K562 (cell line): ENCODE measurements around the gene ABHD17B. TPM values are rescaled to one million over a fixed set of nuclear protein-coding genes. Genes with fewer than 3 reads are reported as not detected.

Experiments used
- ATAC-seq: fragments of 200-7000 bp; cut with Tn5 transposase; 3 replicates; pipeline ENCODE4 v1.9.1; 2020; ENCODE audit warnings: moderate library complexity
- BruUV-seq: library from RNA; stranded (reverse); fragments of 400-500 nt; replicated peaks from 2 replicates; lab custom pipeline; 2021; lab: Mats Ljungman, UMichigan
- CTCF ChIA-PET: fragments of 300-600 bp; formaldehyde crosslinking; extraction: SDS; loops from one replicate; lab custom pipeline; 2021; ENCODE audit warnings: low intra/inter-chr PET ratio; lab: Yijun Ruan, JAX
- POLR2A ChIA-PET: fragments of 300-600, 350-650 bp; sonication (Branson Sonifier 250); formaldehyde crosslinking; extraction: SDS; loops from one replicate; lab custom pipeline; 2021; ENCODE audit warnings: antibody characterized with exemption, inconsistent platforms; lab: Yijun Ruan, JAX
- DNase-seq, 4 experiments: peaks; one replicate each; pipeline versions ENCODE4 v3.0.0 to v3.0.0-alpha.2; 2011 to 2018; ENCODE audit warnings: low spot score in 3 of 4, mixed read lengths in 3 of 4; ENCODE audit errors: extremely low read depth in 1 of 4
- FAIRE-seq: peaks from 2 replicates; lab custom pipeline; 2011; peaks lifted over from hg19 to GRCh38; lab: Jason Lieb, UNC
- H2AFZ ChIP-seq: 2 replicates; pipeline ENCODE4 v1.6.0; 2011; ENCODE audit warnings: low read depth, low read length, control low read depth, inconsistent platforms
- H3K27ac ChIP-seq: fragments of 200-600 bp; 3 replicates; pipeline ENCODE4 v1.8.0; 2011; ENCODE audit warnings: low read depth, mild to moderate bottlenecking, control low read depth, inconsistent platforms, low read length, moderate library complexity, mixed read lengths; ENCODE audit errors: extremely low read depth
- H3K27me3 ChIP-seq, 2 experiments: fragments of 300-600 bp in 1 of 2; 2 replicates in 1 of 2; 3 replicates in 1 of 2; pipeline versions ENCODE4 v1.6.0 to v1.8.0; 2011; ENCODE audit warnings: inconsistent platforms in 2 of 2, low read length in 2 of 2, mild to moderate bottlenecking in 1 of 2, mixed read lengths in 1 of 2, moderate library complexity in 1 of 2; ENCODE audit not compliant: control insufficient read depth in 2 of 2, insufficient read depth in 2 of 2
- H3K36me3 ChIP-seq: fragments of 300-600 bp; 3 replicates; pipeline ENCODE4 v1.8.0; 2011; ENCODE audit warnings: mild to moderate bottlenecking, low read length, inconsistent platforms; ENCODE audit not compliant: control insufficient read depth, insufficient read depth
- H3K4me1 ChIP-seq, 2 experiments: fragments of 200-600 bp in 1 of 2; replicated peaks in 1 of 2; 2 replicates in 1 of 2; 3 replicates in 1 of 2; pipeline versions ENCODE4 v1.5.1 to v1.8.0; 2011; ENCODE audit warnings: inconsistent platforms in 2 of 2, low read length in 2 of 2, mild to moderate bottlenecking in 1 of 2, mixed read lengths in 1 of 2, moderate library complexity in 1 of 2; ENCODE audit not compliant: control insufficient read depth in 2 of 2, insufficient read depth in 2 of 2
- H3K4me2 ChIP-seq: 2 replicates; pipeline ENCODE4 v1.6.1; 2011; ENCODE audit warnings: low read length, control low read depth, inconsistent platforms, mixed read lengths; ENCODE audit not compliant: insufficient read depth
- H3K4me3 ChIP-seq: fragments of 200-600 bp; sonication (generic), shearing (Covaris generic); 2 replicates; pipeline ENCODE4 v1.5.1; 2016; ENCODE audit warnings: control low read depth, inconsistent platforms
- H3K79me2 ChIP-seq: fragments of 200-600 bp; 3 replicates; pipeline ENCODE4 v1.8.0; 2011; ENCODE audit warnings: low read length, inconsistent platforms; ENCODE audit not compliant: control insufficient read depth, insufficient read depth
- H3K9ac ChIP-seq, 2 experiments: 2 replicates each; pipeline versions ENCODE4 v1.6.0 to v1.6.1; 2011; ENCODE audit warnings: low read depth in 2 of 2, low read length in 2 of 2, control low read depth in 1 of 2, inconsistent platforms in 1 of 2, mild to moderate bottlenecking in 1 of 2, mixed read lengths in 1 of 2; ENCODE audit not compliant: insufficient read depth in 1 of 2
- H3K9me1 ChIP-seq: one replicate; pipeline ENCODE4 v1.6.0; 2011; ENCODE audit warnings: inconsistent platforms, mild to moderate bottlenecking, low read length, moderate library complexity; ENCODE audit not compliant: control insufficient read depth, insufficient read depth
- H3K9me3 ChIP-seq: replicated peaks from 2 replicates; pipeline ENCODE4 v1.5.1; 2011; ENCODE audit warnings: low read depth, low read length, inconsistent platforms; ENCODE audit not compliant: control insufficient read depth, insufficient read depth
- H4K20me1 ChIP-seq: replicated peaks from 2 replicates; pipeline ENCODE4 v1.6.1; 2011; ENCODE audit warnings: low read length, inconsistent platforms, mixed read lengths; ENCODE audit not compliant: control insufficient read depth, insufficient read depth
- ILK ChIP-seq: fragments of 450-650 bp; IDR thresholded peaks from 2 replicates; pipeline ENCODE4 v1.6.1; 2016; ENCODE audit warnings: missing genetic modification characterization, low read depth, mild to moderate bottlenecking, missing compliant biosample characterization, moderate library complexity, borderline replicate concordance
- RB1 ChIP-seq: fragments of 450-650 bp; IDR thresholded peaks from 2 replicates; pipeline ENCODE4 v1.6.1; 2017; ENCODE audit warnings: low read depth, mild to moderate bottlenecking
- TCF3 ChIP-seq: sonication (generic); formaldehyde crosslinking; IDR thresholded peaks from 2 replicates; pipeline ENCODE4 v1.4.0; 2020; ENCODE audit warnings: mild to moderate bottlenecking, missing genetic modification reagents
- TCF7L2 ChIP-seq: fragments of 150-350 bp; IDR thresholded peaks from 2 replicates; pipeline ENCODE4 v1.6.1; 2016; ENCODE audit warnings: low read depth, mild to moderate bottlenecking, low read length, moderate library complexity
- XRCC4 ChIP-seq: IDR thresholded peaks from one replicate; pipeline ENCODE4 v1.6.1; 2011; ENCODE audit not compliant: insufficient read depth, insufficient read length; ENCODE audit errors: extremely low read depth
- ZBTB1 ChIP-seq: sonication (generic); formaldehyde crosslinking; IDR thresholded peaks from 2 replicates; pipeline ENCODE4 v1.8.1; 2023; ENCODE audit warnings: missing genetic modification reagents, low read depth, mild to moderate bottlenecking, borderline replicate concordance
- ZNF133 ChIP-seq: fragments of 250-450 bp; sonication (Bioruptor Pico); IDR thresholded peaks from 2 replicates; pipeline ENCODE4 v1.4.0; 2020; ENCODE audit warnings: mild to moderate bottlenecking
- ZNF311 ChIP-seq: fragments of 250-450 bp; sonication (Bioruptor Pico); IDR thresholded peaks from 2 replicates; pipeline ENCODE4 v1.4.0; 2020; ENCODE audit warnings: mild to moderate bottlenecking, moderate library complexity
- ZNF324 ChIP-seq: fragments of 250-450 bp; sonication (Bioruptor Pico); IDR thresholded peaks from 2 replicates; pipeline ENCODE4 v1.4.0; 2020; ENCODE audit warnings: mild to moderate bottlenecking
- ZNF695 ChIP-seq: fragments of 450-650 bp; formaldehyde crosslinking; IDR thresholded peaks from 2 replicates; pipeline ENCODE4 v1.4.0; 2020; ENCODE audit warnings: mild to moderate bottlenecking, moderate library complexity
- WGBS: fragments of 100-300 bp; shearing (Covaris generic); methylation state at CpG from one replicate; pipeline ENCODE4 v1.1.6; 2016; ENCODE audit warnings: low coverage, mixed read lengths; ENCODE audit not compliant: insufficient coverage; ENCODE audit errors: missing lambda C conversion rate; 5-methylcytosine and 5-hydroxymethylcytosine counted together
- in situ Hi-C: fragments of 300-500 bp; cut with MboI; formaldehyde crosslinking; loops from 4 replicates; pipeline ENCODE4 v1.15.0; 2018; ENCODE audit warnings: inconsistent platforms, mixed read lengths
- intact Hi-C: fragments of 100-400 bp; cut with micrococcal nuclease; formaldehyde crosslinking; loops from 2 replicates; pipeline ENCODE4 v1.14.2; 2022
- polyA plus RNA-seq, 8 experiments: library from polyadenylated mRNA; depleted of rRNA in 4 of 8; stranded (reverse) in 5 of 8; unstranded in 3 of 8; fragments of >200 nt; fragmentation: Nextera tagmentation in 2 of 8; fragmentation: Illumina TruSeq in 1 of 8; extraction: Ambion mirVana in 2 of 8; extraction: Trizol in 1 of 8; gene quantifications; 2 replicates each; pipeline versions ENCODE4 v1.2.1 to v1.2.3, GENCODE V29; 2011 to 2014; ENCODE audit warnings: inconsistent platforms in 1 of 8, missing spikeins in 1 of 8
- total RNA-seq, 7 experiments: library from RNA; depleted of rRNA in 6 of 7; stranded (reverse); fragments of >200 nt in 6 of 7; fragmentation: Illumina TruSeq in 2 of 7; extraction: Trizol in 2 of 7; gene quantifications; 2 replicates each; pipeline versions ENCODE4 v1.2.1 to v1.2.3, GENCODE V29; 2011 to 2021; ENCODE audit warnings: low replicate concordance in 1 of 7
- TF ChIP-seq, protein P1 (sequence below): sonication (generic); formaldehyde crosslinking; IDR thresholded peaks from 2 replicates; pipeline ENCODE4 v1.8.0; 2022; ENCODE audit warnings: missing genetic modification reagents, mild to moderate bottlenecking, borderline replicate concordance
- TF ChIP-seq, protein P2 (sequence below): fragments of 250-450 bp; sonication (Bioruptor Pico); IDR thresholded peaks from 2 replicates; pipeline ENCODE4 v1.5.0; 2021

ABHD17B gene
- total and polyA plus RNA-seq, 9 of the 15 experiments (the other 6 are each of a cell fraction or from before 2014, with no cell fraction given), result 1.9 to 13.4 (median 10.1) TPM

DNA sequence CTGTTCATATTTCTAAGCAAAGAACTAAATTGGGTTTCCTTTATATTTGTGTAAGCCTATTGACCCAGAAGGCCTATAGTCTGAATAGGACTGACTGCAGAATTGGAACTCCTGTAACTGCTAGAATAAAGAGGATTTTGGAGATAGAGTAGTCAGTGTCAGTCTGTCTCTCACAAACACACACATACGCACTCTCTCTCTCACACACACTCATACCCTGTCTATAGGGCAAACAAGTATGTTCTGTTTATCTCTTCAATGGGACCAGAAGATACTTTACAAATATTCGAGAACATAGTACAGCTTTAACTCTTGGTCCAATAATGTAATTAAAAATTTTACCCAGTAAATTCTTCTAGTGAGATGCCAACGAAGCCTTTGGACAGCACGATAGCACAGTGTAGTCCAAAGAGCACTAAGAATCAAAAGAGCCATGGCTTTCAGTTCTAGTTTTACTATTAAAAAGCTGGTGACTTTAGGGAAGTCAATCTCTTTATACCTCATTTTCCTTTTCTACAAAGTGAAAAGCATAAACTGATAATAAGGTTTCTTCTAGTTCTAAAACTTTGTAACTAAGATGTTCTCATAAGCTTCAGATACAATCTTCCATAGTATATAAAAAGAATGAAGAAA is 19.3 kb downstream of the ABHD17B start:
- CTCF ChIA-PET, result no interaction called here
- POLR2A ChIA-PET, result interaction anchor here (0.6 kb wide), 1 partner anchor 282 kb away, joined by 3 read pairs; no protein-coding TSS in a partner anchor
- H2AFZ ChIP-seq, result no peak overlapping the region
- H3K9ac ChIP-seq, result no peak overlapping the region
- H3K27me3 ChIP-seq, result no peaks in the 10 kb centered on the region
- ATAC-seq, result no peak
- no peak for DNase-seq
- H3K4me3 ChIP-seq, result no peak overlapping the region
- intact Hi-C loops (no loop called here), in situ Hi-C loops (no loop called here)
- no peaks in the 10 kb centered on the region for H3K9me3 ChIP-seq
- no peaks in the 10 kb centered on the region for H3K9me1 ChIP-seq
- H3K4me2 ChIP-seq, result no peak overlapping the region
- no peak for FAIRE-seq
- BruUV-seq, result no TSS peak
- H4K20me1 ChIP-seq, result no peaks in the 10 kb centered on the region
- no peaks in the 10 kb centered on the region for H3K36me3 ChIP-seq
- peaks cover 71% of the 10 kb centered on the region for H3K79me2 ChIP-seq
- WGBS, result 100% methylated on average over 4 of the region's 4 CpGs
- TF ChIP-seq ZNF324 (CRISPR knock-in tag) (no peak), ZBTB1 (CRISPR knock-in tag) (no peak), ZNF311 (CRISPR knock-in tag) (no peak), ZNF133 (CRISPR knock-in tag) (no peak), TCF3 (no peak), TCF7L2 (no peak), ILK (tag) (no peak), RB1 (no peak), XRCC4 (no peak), ZNF695 (CRISPR knock-in tag) (no peak)
- TF ChIP-seq, protein P1, sequence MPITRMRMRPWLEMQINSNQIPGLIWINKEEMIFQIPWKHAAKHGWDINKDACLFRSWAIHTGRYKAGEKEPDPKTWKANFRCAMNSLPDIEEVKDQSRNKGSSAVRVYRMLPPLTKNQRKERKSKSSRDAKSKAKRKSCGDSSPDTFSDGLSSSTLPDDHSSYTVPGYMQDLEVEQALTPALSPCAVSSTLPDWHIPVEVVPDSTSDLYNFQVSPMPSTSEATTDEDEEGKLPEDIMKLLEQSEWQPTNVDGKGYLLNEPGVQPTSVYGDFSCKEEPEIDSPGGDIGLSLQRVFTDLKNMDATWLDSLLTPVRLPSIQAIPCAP (CRISPR knock-in tag), result no peak
- TF ChIP-seq, protein P2, sequence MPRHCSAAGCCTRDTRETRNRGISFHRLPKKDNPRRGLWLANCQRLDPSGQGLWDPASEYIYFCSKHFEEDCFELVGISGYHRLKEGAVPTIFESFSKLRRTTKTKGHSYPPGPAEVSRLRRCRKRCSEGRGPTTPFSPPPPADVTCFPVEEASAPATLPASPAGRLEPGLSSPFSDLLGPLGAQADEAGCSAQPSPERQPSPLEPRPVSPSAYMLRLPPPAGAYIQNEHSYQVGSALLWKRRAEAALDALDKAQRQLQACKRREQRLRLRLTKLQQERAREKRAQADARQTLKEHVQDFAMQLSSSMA (CRISPR knock-in tag), result no peak
- no peak overlapping the region for H3K27ac ChIP-seq
- no peaks in the 10 kb centered on the region; a peak in 1 of 5 replicates for H3K4me1 ChIP-seq
